Endothelial cell of umbilical vein (primary cell): ENCODE measurements around the gene TRAK1.

Source experiments
- CTCF ChIP-seq, 2 donors: IDR thresholded peaks; 1 replicate in 1 of 2; 2 replicates in 1 of 2; pipeline ENCODE4 v1.5.1; 2011; ENCODE audit warnings: low read length in 2 of 2, mild to moderate bottlenecking in 2 of 2, moderate library complexity in 2 of 2, control low read depth in 1 of 2, inconsistent platforms in 1 of 2, low read depth in 1 of 2; ENCODE audit not compliant: insufficient read depth in 1 of 2; ENCODE audit errors: extremely low read depth in 1 of 2
- JUN ChIP-seq: IDR thresholded peaks from 2 replicates; pipeline ENCODE4 v1.6.1; 2011; ENCODE audit warnings: borderline replicate concordance, low read depth; ENCODE audit not compliant: insufficient read length, insufficient read depth
- POLR2A ChIP-seq: IDR thresholded peaks from 2 replicates; pipeline ENCODE4 v1.6.1; 2012; ENCODE audit warnings: low read depth, mild to moderate bottlenecking, control low read depth, low read length
- POLR2AphosphoS5 ChIP-seq: IDR thresholded peaks from 2 replicates; pipeline ENCODE4 v1.6.1; 2012; ENCODE audit warnings: low read depth, mild to moderate bottlenecking, control low read depth, low read length, moderate library complexity; ENCODE audit not compliant: insufficient read depth

GRCh38 chr3:42214565-42215283, 123.6 kb downstream of the TRAK1 start:
- TF ChIP-seq CTCF (IDR thresholded peaks at IDR 0.05; ENCODE audit: extremely low read depth in 1 of 2, insufficient read depth in 1 of 2, low read depth in 1 of 2, low read length in 2 of 2) = no peak
- TF ChIP-seq JUN = no peak
- TF ChIP-seq POLR2A = no peak
- no peak for TF ChIP-seq POLR2AphosphoS5
